Dendritic cell treated with granulocyte-macrophage colony-stimulating factor and Interleukin-4, amounts not matched to agents 40 ng/mL and 50 ng/mL, for 4 days (primary cell): ENCODE results near the gene PARD3.
"Not testable (repeated sequence)": the region's sequence is repeated elsewhere in the genome, so short reads cannot be mapped to it uniquely, and the experiment has no call there.

Source experiments
- H3K27ac Mint-ChIP-seq: one replicate; pipeline ENCODE4 v1.8.0; 2022; ENCODE audit warnings: mild to moderate bottlenecking, mixed read lengths
- H3K27me3 Mint-ChIP-seq: one replicate; pipeline ENCODE4 v1.8.0; 2022; ENCODE audit warnings: mild to moderate bottlenecking, mixed read lengths
- H3K36me3 Mint-ChIP-seq: one replicate; pipeline ENCODE4 v1.8.0; 2022; ENCODE audit warnings: low read depth, mixed read lengths
- H3K4me1 Mint-ChIP-seq: one replicate; pipeline ENCODE4 v1.8.0; 2022; ENCODE audit warnings: low read depth, mixed read lengths
- H3K4me3 Mint-ChIP-seq: one replicate; pipeline ENCODE4 v1.8.0; 2022; ENCODE audit warnings: mild to moderate bottlenecking, moderate library complexity, mixed read lengths
- H3K9me3 Mint-ChIP-seq: one replicate; pipeline ENCODE4 v1.8.0; 2022; ENCODE audit warnings: mixed read lengths
- intact Hi-C: fragments of 100-400 bp; cut with micrococcal nuclease; formaldehyde crosslinking; loops from one replicate; pipeline ENCODE4 v1.15.0; 2022

The PARD3 gene

DNA sequence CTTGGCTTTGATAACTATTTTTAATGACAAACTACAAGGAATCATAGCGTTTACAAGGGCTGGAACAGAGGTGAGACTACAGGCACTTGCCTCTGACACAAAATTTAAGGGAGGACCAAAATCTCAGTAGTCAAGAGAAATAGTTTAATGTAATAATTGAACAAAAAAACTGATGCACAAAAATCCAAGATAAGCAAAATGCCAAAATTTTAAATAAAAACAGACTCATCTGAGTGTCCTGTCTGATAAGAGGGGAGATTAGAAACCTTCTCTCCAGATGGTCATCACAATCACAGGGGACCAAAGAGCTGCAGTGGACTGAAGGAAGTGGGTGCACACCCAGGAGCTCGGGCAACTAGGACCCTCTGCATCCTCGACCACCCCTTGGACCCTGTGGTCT is 70.5 kb downstream of the PARD3 start:
- intact Hi-C loops: no loop called here
- H3K9me3 Mint-ChIP-seq: no peaks in the 10 kb centered on the region
- H3K36me3 Mint-ChIP-seq: no peaks in the 10 kb centered on the region
- H3K4me1 Mint-ChIP-seq: no peaks in the 10 kb centered on the region
- no peak overlapping the region for H3K4me3 Mint-ChIP-seq
- peaks cover 19% of the 10 kb centered on the region for H3K27me3 Mint-ChIP-seq
- no peak overlapping the region for H3K27ac Mint-ChIP-seq

DNA sequence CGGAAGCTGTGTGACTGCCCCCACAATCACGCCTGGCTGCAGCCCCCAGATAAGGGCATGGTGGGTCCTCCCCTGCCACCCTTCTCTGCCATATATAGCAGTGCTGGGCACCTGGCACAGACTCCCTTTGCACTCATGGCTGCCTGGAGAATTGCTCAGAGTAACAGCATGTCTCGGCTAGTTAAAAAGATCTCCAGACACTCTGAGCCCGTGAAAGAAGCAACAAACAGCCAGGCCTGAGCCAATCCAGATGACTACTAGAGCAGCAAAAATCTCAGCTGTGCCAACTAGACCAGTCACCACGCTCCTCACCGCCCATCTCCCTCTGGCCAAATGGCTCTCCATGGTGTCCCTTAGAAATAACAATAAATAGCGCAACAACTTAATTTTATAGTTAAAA is 71.3 kb downstream of the PARD3 start:
- H3K4me1 Mint-ChIP-seq: no peaks in the 10 kb centered on the region
- no peak overlapping the region for H3K4me3 Mint-ChIP-seq
- peaks cover 17% of the 10 kb centered on the region for H3K27me3 Mint-ChIP-seq
- H3K27ac Mint-ChIP-seq: no peak overlapping the region
- H3K36me3 Mint-ChIP-seq: no peaks in the 10 kb centered on the region
- intact Hi-C loops: no loop called here
- no peaks in the 10 kb centered on the region for H3K9me3 Mint-ChIP-seq

DNA sequence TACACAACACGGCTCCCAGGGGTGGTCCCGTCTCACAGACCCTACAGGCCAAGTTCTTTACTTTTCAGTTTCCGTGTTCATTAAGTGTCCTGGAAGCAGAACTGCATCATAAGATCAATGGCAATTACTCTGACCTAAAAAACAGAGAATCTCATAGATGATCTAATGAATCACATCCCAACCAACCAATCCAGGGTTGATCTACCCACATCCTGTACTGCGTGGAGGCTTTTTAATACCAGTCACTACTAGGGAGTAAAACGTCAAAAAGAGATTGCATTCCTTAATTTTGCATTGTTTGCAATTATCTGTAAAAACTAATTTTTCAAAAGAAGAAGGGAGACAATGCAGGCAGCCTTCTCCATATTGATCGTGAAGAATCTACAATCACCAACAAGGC is 72.6 kb downstream of the PARD3 start:
- H3K4me1 Mint-ChIP-seq: no peaks in the 10 kb centered on the region
- intact Hi-C loops: no loop called here
- no peaks in the 10 kb centered on the region for H3K36me3 Mint-ChIP-seq
- no peaks in the 10 kb centered on the region for H3K9me3 Mint-ChIP-seq
- H3K4me3 Mint-ChIP-seq: no peak overlapping the region
- no peak overlapping the region for H3K27ac Mint-ChIP-seq
- peaks cover 23% of the 10 kb centered on the region for H3K27me3 Mint-ChIP-seq

DNA sequence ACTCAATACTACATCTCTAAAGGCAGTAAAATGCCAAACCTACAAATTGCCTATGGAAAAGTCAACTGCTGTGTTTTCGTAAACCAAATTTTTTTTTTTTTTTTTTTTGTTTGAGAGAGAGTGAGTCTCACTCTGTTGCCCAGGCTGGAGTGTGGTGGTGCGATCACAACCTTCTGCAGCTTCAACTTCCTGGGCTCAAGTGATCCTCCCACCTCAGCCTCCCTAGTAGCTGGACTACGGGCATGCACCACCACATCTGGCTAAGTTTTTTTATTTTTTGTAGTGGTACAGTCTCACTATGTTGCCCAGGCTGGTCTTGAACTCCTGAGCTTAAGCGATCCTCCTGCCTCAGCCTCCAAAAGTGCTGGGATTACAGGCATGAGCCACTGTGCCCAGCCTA is 74.0 kb downstream of the PARD3 start:
- intact Hi-C loops, H3K4me3 Mint-ChIP-seq, H3K36me3 Mint-ChIP-seq, H3K4me1 Mint-ChIP-seq, H3K27ac Mint-ChIP-seq, H3K9me3 Mint-ChIP-seq: not testable (repeated sequence)
- peaks cover 25% of the 10 kb centered on the region for H3K27me3 Mint-ChIP-seq

DNA sequence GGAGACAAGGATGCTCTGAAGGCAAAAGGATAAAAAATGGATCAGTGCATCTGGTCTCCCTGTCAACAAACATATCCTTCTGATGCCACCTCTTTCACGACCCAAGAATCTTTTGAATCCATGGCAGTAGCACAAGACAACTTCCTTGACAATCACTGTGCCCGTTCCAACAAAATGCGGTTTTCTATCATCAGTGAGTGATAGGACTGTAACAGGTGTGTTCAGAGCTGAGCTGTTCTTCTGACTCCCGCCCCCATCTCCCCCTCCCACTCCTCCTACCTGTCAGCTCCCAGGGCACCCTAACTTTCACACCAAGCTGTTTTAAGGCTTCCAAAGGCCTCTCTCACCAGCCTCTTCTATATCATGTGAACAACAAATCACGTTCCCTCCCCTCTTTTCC is 74.8 kb downstream of the PARD3 start:
- Mint-ChIP-seq H3K36me3 (no peaks in the 10 kb centered on the region), H3K4me3 (no peak overlapping the region), H3K27ac (no peak overlapping the region), H3K9me3 (no peaks in the 10 kb centered on the region), H3K4me1 (no peaks in the 10 kb centered on the region), H3K27me3 (peaks cover 27% of the 10 kb centered on the region)
- intact Hi-C loops: no loop called here

- H3K4me1 Mint-ChIP-seq: no peaks in the 10 kb centered on the region
- no peak overlapping the region for H3K27ac Mint-ChIP-seq
- no peaks in the 10 kb centered on the region for H3K36me3 Mint-ChIP-seq
- H3K4me3 Mint-ChIP-seq: no peak overlapping the region
- intact Hi-C loops: no loop called here
- H3K9me3 Mint-ChIP-seq: no peaks in the 10 kb centered on the region
- peaks cover 24% of the 10 kb centered on the region for H3K27me3 Mint-ChIP-seq
Observed at GRCh38 chr10:34739915-34740314, 75.2 kb downstream of the PARD3 start.

DNA sequence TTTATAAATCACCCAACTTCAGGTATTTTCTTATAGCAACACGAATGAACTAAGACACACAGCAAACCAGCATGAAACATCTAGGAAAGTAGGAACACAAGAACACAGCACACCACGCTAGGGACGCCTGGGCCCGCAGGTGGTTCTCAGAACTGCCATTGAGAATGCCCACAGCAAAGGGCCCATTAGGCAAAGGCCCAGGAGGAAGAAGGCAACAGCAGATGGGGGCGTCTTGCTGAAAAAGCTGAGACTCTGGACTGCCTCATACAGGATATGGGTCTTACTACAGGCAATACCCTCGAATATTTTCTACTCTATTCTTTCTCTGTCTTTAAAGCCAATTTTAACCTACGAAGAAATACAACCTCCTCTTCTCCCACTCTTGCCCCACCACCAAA is 77.3 kb downstream of the PARD3 start:
- no peak overlapping the region for H3K4me3 Mint-ChIP-seq
- H3K4me1 Mint-ChIP-seq: no peaks in the 10 kb centered on the region
- H3K36me3 Mint-ChIP-seq: no peaks in the 10 kb centered on the region
- intact Hi-C loops: no loop called here
- H3K27ac Mint-ChIP-seq: no peak overlapping the region
- no peaks in the 10 kb centered on the region for H3K9me3 Mint-ChIP-seq
- peaks cover 23% of the 10 kb centered on the region for H3K27me3 Mint-ChIP-seq

DNA sequence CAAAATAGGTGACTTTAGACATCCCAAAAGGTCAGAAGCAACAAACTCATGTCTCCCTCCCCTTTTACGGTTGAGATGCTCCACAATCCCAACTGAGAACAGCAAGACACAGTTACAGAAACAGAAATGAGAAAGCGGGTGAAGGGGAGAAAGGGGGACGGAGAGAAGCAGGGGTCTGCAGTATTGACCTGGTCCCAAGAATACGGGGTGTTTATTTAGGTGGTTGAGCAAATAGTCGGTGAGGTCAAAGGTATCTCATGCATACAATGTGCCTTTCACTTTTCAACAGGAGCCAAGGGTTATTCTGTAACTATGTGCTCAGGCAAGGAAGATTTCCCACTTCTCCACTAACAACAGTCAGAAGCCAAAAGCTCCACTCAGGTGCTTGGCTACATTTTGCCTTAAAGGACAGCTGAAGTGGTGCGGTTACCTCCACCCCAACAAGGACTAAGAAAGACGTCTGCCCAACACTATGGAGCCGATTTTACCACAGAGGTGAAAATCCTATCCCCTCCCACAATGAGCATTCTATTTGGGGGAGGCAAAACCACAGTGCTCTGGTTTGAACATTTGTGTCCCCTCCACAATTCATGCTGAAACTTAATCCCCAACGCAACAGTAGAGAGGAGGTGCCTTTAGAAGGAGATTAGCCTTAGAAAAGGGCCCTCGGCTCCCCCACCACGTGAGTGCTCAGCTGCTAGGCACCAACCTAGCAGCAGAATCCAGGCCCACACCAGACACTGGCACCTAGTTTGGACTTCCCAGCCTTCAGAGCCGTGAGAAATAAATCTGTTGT is 77.9 kb downstream of the PARD3 start:
- no peaks in the 10 kb centered on the region for H3K9me3 Mint-ChIP-seq
- no peaks in the 10 kb centered on the region for H3K36me3 Mint-ChIP-seq
- intact Hi-C loops: no loop called here
- H3K27ac Mint-ChIP-seq: no peak overlapping the region
- H3K4me1 Mint-ChIP-seq: no peaks in the 10 kb centered on the region
- peaks cover 26% of the 10 kb centered on the region for H3K27me3 Mint-ChIP-seq
- no peak overlapping the region for H3K4me3 Mint-ChIP-seq

- Mint-ChIP-seq H3K27ac (no peak overlapping the region), H3K4me1 (no peaks in the 10 kb centered on the region), H3K4me3 (no peak overlapping the region), H3K36me3 (no peaks in the 10 kb centered on the region), H3K9me3 (no peaks in the 10 kb centered on the region), H3K27me3 (peaks cover 19% of the 10 kb centered on the region)
- intact Hi-C loops: no loop called here
Observed at GRCh38 chr10:34734918-34735317, 80.2 kb downstream of the PARD3 start.

DNA sequence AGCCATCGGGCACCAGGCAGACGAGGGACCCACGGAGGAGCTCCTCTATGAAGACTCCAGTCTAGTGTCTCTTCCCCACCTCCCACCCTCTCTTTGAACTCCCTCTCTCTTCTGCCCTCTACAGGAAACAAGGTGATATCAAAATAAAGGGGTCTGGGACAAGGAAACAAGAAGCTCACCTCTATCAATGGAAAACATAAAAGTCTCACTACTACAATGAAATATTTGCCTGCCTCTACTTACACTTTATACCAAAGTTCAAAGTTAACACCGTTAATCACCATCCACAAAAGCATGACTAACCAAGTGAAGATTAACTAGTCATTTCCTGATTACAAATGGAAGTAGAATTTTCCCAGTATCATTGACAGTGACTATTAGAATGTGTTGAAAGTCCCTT is 82.2 kb downstream of the PARD3 start:
- Mint-ChIP-seq H3K9me3 (no peaks in the 10 kb centered on the region), H3K27me3 (peaks cover 14% of the 10 kb centered on the region), H3K27ac (no peak overlapping the region), H3K4me3 (no peak overlapping the region), H3K4me1 (no peaks in the 10 kb centered on the region), H3K36me3 (no peaks in the 10 kb centered on the region)
- intact Hi-C loops: no loop called here

- H3K4me3 Mint-ChIP-seq: no peak overlapping the region
- intact Hi-C loops: no loop called here
- no peaks in the 10 kb centered on the region for H3K36me3 Mint-ChIP-seq
- H3K27ac Mint-ChIP-seq: no peak overlapping the region
- no peaks in the 10 kb centered on the region for H3K4me1 Mint-ChIP-seq
- peaks cover 16% of the 10 kb centered on the region for H3K27me3 Mint-ChIP-seq
- no peaks in the 10 kb centered on the region for H3K9me3 Mint-ChIP-seq
Observed at GRCh38 chr10:34731885-34732701, 83.0 kb downstream of the PARD3 start.

DNA sequence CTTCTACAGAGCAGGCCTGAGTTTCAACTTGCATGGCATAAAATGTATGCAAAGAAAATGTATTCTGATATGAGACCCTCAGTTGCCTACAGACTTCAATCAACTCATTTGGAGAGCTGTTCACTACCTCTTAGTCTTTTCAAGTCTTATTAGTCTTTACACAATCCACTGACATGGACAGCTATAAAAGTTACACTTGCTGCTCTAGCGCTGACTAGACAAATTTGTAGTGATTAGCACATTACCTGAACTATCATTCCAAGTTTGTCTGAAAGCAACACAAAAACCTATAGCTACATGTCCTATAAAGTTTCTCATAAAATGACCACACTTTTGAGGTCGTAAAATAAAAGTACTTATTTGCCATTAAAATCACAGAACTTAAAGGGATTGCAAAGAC is 83.9 kb downstream of the PARD3 start:
- Mint-ChIP-seq H3K9me3 (no peaks in the 10 kb centered on the region), H3K36me3 (no peaks in the 10 kb centered on the region), H3K27ac (no peak overlapping the region), H3K27me3 (peaks cover 24% of the 10 kb centered on the region), H3K4me3 (no peak overlapping the region), H3K4me1 (no peaks in the 10 kb centered on the region)
- intact Hi-C loops: no loop called here

GRCh38 chr10:34730726-34731125 is 84.4 kb downstream of the PARD3 start:
- Mint-ChIP-seq H3K27ac (no peak overlapping the region), H3K27me3 (peaks cover 22% of the 10 kb centered on the region), H3K36me3 (no peaks in the 10 kb centered on the region), H3K9me3 (no peaks in the 10 kb centered on the region), H3K4me1 (no peaks in the 10 kb centered on the region), H3K4me3 (no peak overlapping the region)
- intact Hi-C loops: no loop called here

- Mint-ChIP-seq H3K9me3 (no peaks in the 10 kb centered on the region), H3K36me3 (no peaks in the 10 kb centered on the region), H3K27ac (no peak overlapping the region), H3K4me1 (no peaks in the 10 kb centered on the region), H3K27me3 (peaks cover 31% of the 10 kb centered on the region), H3K4me3 (no peak overlapping the region)
- intact Hi-C loops: no loop called here
Observed at GRCh38 chr10:34729619-34730018, 85.5 kb downstream of the PARD3 start.
